H9 (cell line): Measurements from ENCODE around the gene SSNA1. TPM values are rescaled to one million over a fixed set of nuclear protein-coding genes. Genes with fewer than 3 reads are reported as not detected.

Source experiments
- DNase-seq: peaks from one replicate; pipeline ENCODE4 v3.0.0-alpha.2; 2017
- H2AFZ ChIP-seq: one replicate; pipeline ENCODE4 v1.6.1; 2013; ENCODE audit warnings: mild to moderate bottlenecking, low read length, control low read depth, moderate library complexity
- H2AK5ac ChIP-seq: 2 replicates; pipeline ENCODE4 v1.6.1; 2013; ENCODE audit warnings: low read length, control low read depth, mixed read lengths; ENCODE audit not compliant: insufficient read length
- H2BK120ac ChIP-seq: one replicate; pipeline ENCODE4 v1.6.1; 2013; ENCODE audit warnings: low read depth, mild to moderate bottlenecking, low read length, control low read depth, inconsistent platforms; ENCODE audit not compliant: poor library complexity, severe bottlenecking
- H2BK12ac ChIP-seq: 2 replicates; pipeline ENCODE4 v1.6.1; 2013; ENCODE audit warnings: low read length, control low read depth, mixed read lengths, low read depth; ENCODE audit not compliant: insufficient read length
- H2BK15ac ChIP-seq: 2 replicates; pipeline ENCODE4 v1.6.1; 2013; ENCODE audit warnings: low read depth, low read length, control low read depth
- H2BK20ac ChIP-seq: one replicate; pipeline ENCODE4 v1.6.1; 2013; ENCODE audit warnings: low read depth, mild to moderate bottlenecking, low read length, control low read depth, inconsistent platforms; ENCODE audit not compliant: poor library complexity, severe bottlenecking
- H2BK5ac ChIP-seq: 2 replicates; pipeline ENCODE4 v1.6.1; 2013; ENCODE audit warnings: low read length, control low read depth, mixed read lengths; ENCODE audit not compliant: insufficient read length
- H3K14ac ChIP-seq: 2 replicates; pipeline ENCODE4 v1.6.1; 2013; ENCODE audit warnings: low read length, control low read depth; ENCODE audit not compliant: insufficient read depth
- H3K18ac ChIP-seq: 2 replicates; pipeline ENCODE4 v1.6.1; 2013; ENCODE audit warnings: low read depth, mild to moderate bottlenecking, mixed read lengths, low read length, control low read depth; ENCODE audit not compliant: insufficient read length
- H3K23ac ChIP-seq: 2 replicates; pipeline ENCODE4 v1.6.1; 2013; ENCODE audit warnings: low read length, control low read depth, mixed read lengths, low read depth; ENCODE audit not compliant: insufficient read length
- H3K23me2 ChIP-seq: 2 replicates; pipeline ENCODE4 v1.6.1; 2013; ENCODE audit warnings: low read depth, mild to moderate bottlenecking, mixed read lengths, low read length, control low read depth; ENCODE audit not compliant: insufficient read length, poor library complexity, severe bottlenecking
- H3K27ac ChIP-seq: 2 replicates; pipeline ENCODE4 v1.5.1; 2013; ENCODE audit warnings: low read length, control low read depth, mixed read lengths, low read depth; ENCODE audit not compliant: insufficient read length
- H3K27me3 ChIP-seq: 2 replicates; pipeline ENCODE4 v1.6.1; 2013; ENCODE audit warnings: low read length, control low read depth, inconsistent platforms; ENCODE audit not compliant: insufficient read depth
- H3K4ac ChIP-seq: 2 replicates; pipeline ENCODE4 v1.6.1; 2013; ENCODE audit warnings: low read depth, mild to moderate bottlenecking, control low read depth, inconsistent platforms, low read length, moderate library complexity
- H3K4me1 ChIP-seq: 2 replicates; pipeline ENCODE4 v1.6.1; 2013; ENCODE audit warnings: low read length, control low read depth, inconsistent platforms; ENCODE audit not compliant: insufficient read depth
- H3K4me2 ChIP-seq: 2 replicates; pipeline ENCODE4 v1.6.1; 2013; ENCODE audit warnings: low read length, control low read depth, mixed read lengths; ENCODE audit not compliant: insufficient read length, insufficient read depth
- H3K56ac ChIP-seq: 2 replicates; pipeline ENCODE4 v1.6.1; 2013; ENCODE audit warnings: low read depth, mild to moderate bottlenecking, mixed read lengths, low read length, control low read depth; ENCODE audit not compliant: insufficient read length
- H3K79me1 ChIP-seq: 2 replicates; pipeline ENCODE4 v1.6.1; 2013; ENCODE audit warnings: low read depth, mild to moderate bottlenecking, moderate library complexity, low read length, control low read depth, inconsistent platforms; ENCODE audit not compliant: insufficient read depth, poor library complexity, severe bottlenecking
- H3K79me2 ChIP-seq: 2 replicates; pipeline ENCODE4 v1.6.1; 2013; ENCODE audit warnings: low read length, control low read depth, inconsistent platforms; ENCODE audit not compliant: insufficient read depth
- H3K9ac ChIP-seq: 2 replicates; pipeline ENCODE4 v1.6.1; 2013; ENCODE audit warnings: low read length, control low read depth, mixed read lengths; ENCODE audit not compliant: insufficient read length; ENCODE audit errors: extremely low read depth
- H3K9me3 ChIP-seq: one replicate; pipeline ENCODE4 v1.6.1; 2013; ENCODE audit warnings: low read depth, low read length, inconsistent platforms; ENCODE audit not compliant: control insufficient read depth
- H3T11ph ChIP-seq: one replicate; pipeline ENCODE4 v1.6.1; 2013; ENCODE audit warnings: mild to moderate bottlenecking, low read length, control low read depth, inconsistent platforms
- H4K20me1 ChIP-seq: one replicate; pipeline ENCODE4 v1.6.1; 2013; ENCODE audit not compliant: control insufficient read depth, insufficient read length, insufficient read depth
- H4K5ac ChIP-seq: 2 replicates; pipeline ENCODE4 v1.6.1; 2013; ENCODE audit warnings: low read depth, mild to moderate bottlenecking, mixed read lengths, low read length, control low read depth; ENCODE audit not compliant: insufficient read length
- H4K8ac ChIP-seq: replicated peaks from 2 replicates; pipeline ENCODE4 v1.6.1; 2013; ENCODE audit warnings: low read length, control low read depth, mixed read lengths, low read depth; ENCODE audit not compliant: insufficient read length
- H4K91ac ChIP-seq: 2 replicates; pipeline ENCODE4 v1.6.1; 2013; ENCODE audit warnings: low read depth, mild to moderate bottlenecking, moderate library complexity, mixed read lengths, low read length, control low read depth; ENCODE audit not compliant: insufficient read length
- H3K27ac Mint-ChIP-seq, 3 experiments: 2 replicates in 2 of 3; 3 replicates in 1 of 3; pipeline ENCODE4 v1.8.0; 2020 to 2021; ENCODE audit warnings: mixed read lengths in 3 of 3, mild to moderate bottlenecking in 1 of 3, moderate library complexity in 1 of 3
- H3K27me3 Mint-ChIP-seq: 2 replicates; pipeline ENCODE4 v1.8.0; 2021; ENCODE audit warnings: low read depth, mild to moderate bottlenecking, moderate library complexity, mixed read lengths
- H3K36me3 Mint-ChIP-seq, 3 experiments: 2 replicates in 2 of 3; 3 replicates in 1 of 3; pipeline ENCODE4 v1.8.0; 2020 to 2021; ENCODE audit warnings: low read depth in 3 of 3, mixed read lengths in 3 of 3; ENCODE audit not compliant: insufficient read depth in 1 of 3
- H3K4me1 Mint-ChIP-seq, 2 experiments: 2 replicates each; pipeline ENCODE4 v1.8.0; 2020; ENCODE audit warnings: mixed read lengths in 2 of 2
- H3K4me3 Mint-ChIP-seq, 2 experiments: 2 replicates in 1 of 2; 3 replicates in 1 of 2; pipeline ENCODE4 v1.8.0; 2020 to 2021; ENCODE audit warnings: mild to moderate bottlenecking in 2 of 2, mixed read lengths in 2 of 2, moderate library complexity in 1 of 2
- H3K9me3 Mint-ChIP-seq, 2 experiments: 2 replicates in 1 of 2; 3 replicates in 1 of 2; pipeline ENCODE4 v1.8.0; 2020; ENCODE audit warnings: mild to moderate bottlenecking in 2 of 2, mixed read lengths in 2 of 2, moderate library complexity in 1 of 2
- WGBS: extraction: QIAGEN DNeasy Blood & Tissue Kit; methylation state at CpG from one replicate; pipeline ENCODE4 v1.1.7; 2013; ENCODE audit warnings: missing lambda C conversion rate, low lambda C conversion rate, mixed read lengths; ENCODE audit not compliant: insufficient read length; ENCODE audit errors: extremely low coverage; 5-methylcytosine and 5-hydroxymethylcytosine counted together
- total RNA-seq: library from RNA; stranded (reverse); gene quantifications from 2 replicates; pipeline ENCODE4 v1.2.1, GENCODE V29; 2021
- TF ChIP-seq, protein P1 (sequence below): fragments of 200-600 bp; sonication (generic); conservative IDR thresholded peaks from 3 replicates; pipeline ENCODE4 v1.8.0; 2021; ENCODE audit warnings: antibody characterized with exemption, mild to moderate bottlenecking

Gene SSNA1
- total RNA-seq, 1 experiment from 2014 or later = 69.2 TPM

GRCh38 chr9:137195525-137196220, 7.2 kb downstream of the SSNA1 start:
- H4K91ac ChIP-seq = no peak overlapping the region
- H4K20me1 ChIP-seq = no peaks in the 10 kb centered on the region
- H2BK20ac ChIP-seq = no peak overlapping the region
- no peak overlapping the region for H4K8ac ChIP-seq
- peaks cover 3% of the 10 kb centered on the region for H3K79me1 ChIP-seq
- Mint-ChIP-seq H3K9me3 (no peaks in the 10 kb centered on the region), H3K27ac (0 out of 7 replicates have a peak overlapping the region, but pooled peaks of 1 of the 3 experiments have one; percentile 18), H3K27me3 (peaks cover 2% of the 10 kb centered on the region; the same call in 1 of the 2 replicates), H3K4me3 (peak overlapping the region in 1 of 2 experiments; percentile 28; a peak in 1 of 5 replicates), H3K4me1 (peaks cover 5 to 16% of the 10 kb centered on the region in 2 experiments; a peak in 3 of 4 replicates), H3K36me3 (peaks cover 2 to 11% (median 6%) of the 10 kb centered on the region in 3 experiments; a peak in 5 of 7 replicates)
- no peak overlapping the region for H3K9ac ChIP-seq
- no peak overlapping the region for H2AFZ ChIP-seq
- TF ChIP-seq, protein P1, sequence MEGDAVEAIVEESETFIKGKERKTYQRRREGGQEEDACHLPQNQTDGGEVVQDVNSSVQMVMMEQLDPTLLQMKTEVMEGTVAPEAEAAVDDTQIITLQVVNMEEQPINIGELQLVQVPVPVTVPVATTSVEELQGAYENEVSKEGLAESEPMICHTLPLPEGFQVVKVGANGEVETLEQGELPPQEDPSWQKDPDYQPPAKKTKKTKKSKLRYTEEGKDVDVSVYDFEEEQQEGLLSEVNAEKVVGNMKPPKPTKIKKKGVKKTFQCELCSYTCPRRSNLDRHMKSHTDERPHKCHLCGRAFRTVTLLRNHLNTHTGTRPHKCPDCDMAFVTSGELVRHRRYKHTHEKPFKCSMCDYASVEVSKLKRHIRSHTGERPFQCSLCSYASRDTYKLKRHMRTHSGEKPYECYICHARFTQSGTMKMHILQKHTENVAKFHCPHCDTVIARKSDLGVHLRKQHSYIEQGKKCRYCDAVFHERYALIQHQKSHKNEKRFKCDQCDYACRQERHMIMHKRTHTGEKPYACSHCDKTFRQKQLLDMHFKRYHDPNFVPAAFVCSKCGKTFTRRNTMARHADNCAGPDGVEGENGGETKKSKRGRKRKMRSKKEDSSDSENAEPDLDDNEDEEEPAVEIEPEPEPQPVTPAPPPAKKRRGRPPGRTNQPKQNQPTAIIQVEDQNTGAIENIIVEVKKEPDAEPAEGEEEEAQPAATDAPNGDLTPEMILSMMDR = no peak
- no peak overlapping the region for H3K56ac ChIP-seq
- H3K4me2 ChIP-seq = no peak overlapping the region
- no peak overlapping the region for H4K5ac ChIP-seq
- H3K27me3 ChIP-seq = no peaks in the 10 kb centered on the region
- no peaks in the 10 kb centered on the region for H3K79me2 ChIP-seq
- WGBS = no CpG with 5 or more reads among the region's 21 CpGs
- no peak overlapping the region for H3T11ph ChIP-seq
- H2AK5ac ChIP-seq = no peak overlapping the region
- H2BK12ac ChIP-seq = no peak overlapping the region
- H3K27ac ChIP-seq = no peak overlapping the region
- H2BK5ac ChIP-seq = no peak overlapping the region
- no peak overlapping the region for H2BK15ac ChIP-seq
- no peak overlapping the region for H3K18ac ChIP-seq
- H3K14ac ChIP-seq = no peak overlapping the region
- H3K4me1 ChIP-seq = no peaks in the 10 kb centered on the region
- H3K23ac ChIP-seq = no peak overlapping the region
- H2BK120ac ChIP-seq = no peak overlapping the region
- no peaks in the 10 kb centered on the region for H3K23me2 ChIP-seq
- H3K9me3 ChIP-seq = no peaks in the 10 kb centered on the region
- DNase-seq = no peak
- H3K4ac ChIP-seq = no peak overlapping the region
